ENCODE results near the gene PARP8. TPM values are rescaled to one million over a fixed set of nuclear protein-coding genes. Genes with fewer than 3 reads are reported as not detected.

PARP8 gene
- total RNA-seq, 4 donors from 2014 or later, result 6.5 to 25.2 (median 12.3) TPM

- Histone ChIP-seq H3K27ac (no peak overlapping the region), H3K36me3 (no peaks in the 10 kb centered on the region), H3K4me3 (no peak overlapping the region), H3K4me1 (no peaks in the 10 kb centered on the region), H3K27me3 (no peaks in the 10 kb centered on the region), H3K9me3 (no peaks in the 10 kb centered on the region)
- DNase-seq, result no peak
- TF ChIP-seq CTCF (IDR thresholded peaks at IDR 0.05) (no peak), POLR2A (IDR thresholded peaks at IDR 0.05) (no peak)
- 75 to 78% methylated on average over 8 to 9 of the region's 9 CpGs for WGBS, 2 donors
- intact Hi-C loops (cut with DNase I), result no loop called here
Measured at GRCh38 chr5:50702615-50703366, 36.4 kb downstream of the PARP8 start.

- WGBS, 2 donors, result 88 to 100% methylated on average over 1 of the region's 1 CpG
- no peaks in the 10 kb centered on the region for H3K9me3 ChIP-seq
- no peaks in the 10 kb centered on the region for H3K27me3 ChIP-seq
- H3K4me1 ChIP-seq, result no peaks in the 10 kb centered on the region
- intact Hi-C loops (cut with DNase I), result no loop called here
- no peak overlapping the region for H3K27ac ChIP-seq
- H3K36me3 ChIP-seq, result no peaks in the 10 kb centered on the region
- DNase-seq, result no peak
- TF ChIP-seq CTCF (IDR thresholded peaks at IDR 0.05) (no peak), POLR2A (IDR thresholded peaks at IDR 0.05) (no peak)
- H3K4me3 ChIP-seq, result no peak overlapping the region
Measured at GRCh38 chr5:50703367-50703666, 36.9 kb downstream of the PARP8 start.

- H3K27ac ChIP-seq, result no peak overlapping the region
- no peak overlapping the region for H3K4me3 ChIP-seq
- TF ChIP-seq CTCF (IDR thresholded peaks at IDR 0.05) (no peak), POLR2A (IDR thresholded peaks at IDR 0.05) (no peak)
- WGBS, 2 donors, result 83 to 89% methylated on average over 3 of the region's 3 CpGs
- H3K27me3 ChIP-seq, result no peaks in the 10 kb centered on the region
- H3K4me1 ChIP-seq, result no peaks in the 10 kb centered on the region
- DNase-seq, result no peak
- intact Hi-C loops (cut with DNase I), result no loop called here
- no peaks in the 10 kb centered on the region for H3K36me3 ChIP-seq
- no peaks in the 10 kb centered on the region for H3K9me3 ChIP-seq
Measured at GRCh38 chr5:50704730-50705129, 38.3 kb downstream of the PARP8 start.

- Histone ChIP-seq H3K27me3 (no peaks in the 10 kb centered on the region), H3K36me3 (no peaks in the 10 kb centered on the region), H3K9me3 (no peaks in the 10 kb centered on the region), H3K4me3 (no peak overlapping the region), H3K4me1 (peaks cover 0 to 14% (median 12%) of the 10 kb centered on the region in 3 donors), H3K27ac (no peak overlapping the region)
- TF ChIP-seq CTCF (IDR thresholded peaks at IDR 0.05) (no peak), POLR2A (IDR thresholded peaks at IDR 0.05) (no peak)
- intact Hi-C loops (cut with DNase I), result no loop called here
- 31 to 33% methylated on average over 1 of the region's 1 CpG for WGBS, 2 donors
- DNase-seq, result no peak
Measured at GRCh38 chr5:50709471-50709870, 43.0 kb downstream of the PARP8 start.

GRCh38 chr5:50710838-50711237 lies 44.4 kb downstream of the PARP8 start:
- no peaks in the 10 kb centered on the region for H3K36me3 ChIP-seq
- WGBS, 2 donors, result 31 to 44% methylated on average over 2 of the region's 2 CpGs
- no peak overlapping the region for H3K27ac ChIP-seq
- no peak for DNase-seq
- intact Hi-C loops (cut with DNase I), result no loop called here
- H3K4me3 ChIP-seq, result peak overlapping the region in 1 of 4 donors; percentile 31
- H3K9me3 ChIP-seq, result no peaks in the 10 kb centered on the region
- TF ChIP-seq POLR2A (IDR thresholded peaks at IDR 0.05), result no peak
- no peak for TF ChIP-seq CTCF (IDR thresholded peaks at IDR 0.05)
- H3K27me3 ChIP-seq, result no peaks in the 10 kb centered on the region
- H3K4me1 ChIP-seq, result peaks cover 0 to 14% (median 12%) of the 10 kb centered on the region in 3 donors
